H1 (cell line): ENCODE results near the gene ZBTB37. TPM values are rescaled to one million over a fixed set of nuclear protein-coding genes. Genes with fewer than 3 reads are reported as not detected.

Source experiments
- CBX5 ChIP-seq: fragments of 300-800, 300-1000 bp; sonication (generic); IDR thresholded peaks from 2 replicates; pipeline ENCODE4 v1.7.1; 2016; ENCODE audit warnings: antibody characterized with exemption, low read length, low read depth
- JUN ChIP-seq: IDR thresholded peaks from 2 replicates; pipeline ENCODE4 v1.6.1; 2011; ENCODE audit warnings: low read depth, mild to moderate bottlenecking, improper control_type of control experiment, low read length
- MAFK ChIP-seq: IDR thresholded peaks from 2 replicates; pipeline ENCODE4 v1.6.1; 2012; ENCODE audit warnings: low read depth, mild to moderate bottlenecking, improper control_type of control experiment, low read length
- SAP30 ChIP-seq: fragments of 300-600 bp; sonication (generic); IDR thresholded peaks from 2 replicates; pipeline ENCODE4 v1.7.1; 2012; ENCODE audit warnings: low read length, moderate library complexity, mild to moderate bottlenecking, inconsistent platforms; ENCODE audit not compliant: insufficient read depth, insufficient replicate concordance
- SP1 ChIP-seq: IDR thresholded peaks from 2 replicates; pipeline ENCODE4 v1.6.1; 2011; ENCODE audit warnings: low read depth, low read length
- TCF12 ChIP-seq: IDR thresholded peaks from 2 replicates; pipeline ENCODE4 v1.6.1; 2011; ENCODE audit warnings: low read depth, mild to moderate bottlenecking, low read length
- ZNF274 ChIP-seq: IDR thresholded peaks from 2 replicates; pipeline ENCODE4 v1.7.0; 2012; ENCODE audit warnings: low read length, borderline replicate concordance; ENCODE audit errors: extremely low read depth
- polyA plus RNA-seq, 7 experiments: library from polyadenylated mRNA; depleted of rRNA in 3 of 7; stranded (reverse) in 5 of 7; unstranded in 2 of 7; fragments of >200 nt in 5 of 7; fragments of 200-250 nt in 2 of 7; gene quantifications; 1 replicate in 5 of 7; 2 replicates in 1 of 7; 4 replicates in 1 of 7; pipeline versions ENCODE4 v1.2.1 to v1.2.3, GENCODE V29; 2011 to 2013; ENCODE audit warnings: missing spikeins in 2 of 7, mixed read lengths in 2 of 7
- total RNA-seq: library from RNA; stranded (reverse); fragmentation: NEBNext Ultra II Directional; extraction: Animal tissue kit (Norgen Biotek cat#: 25700); gene quantifications from 2 replicates; pipeline ENCODE4 v1.2.1, GENCODE V29; 2021
- TF ChIP-seq, protein P1 (sequence below): fragments of 300-600 bp; sonication (generic); IDR thresholded peaks from 2 replicates; pipeline ENCODE4 v1.7.1; 2012; ENCODE audit warnings: low read length, moderate library complexity, mild to moderate bottlenecking, inconsistent platforms; ENCODE audit not compliant: insufficient replicate concordance
- TF ChIP-seq, protein P2 (sequence below): IDR thresholded peaks from 2 replicates; pipeline ENCODE4 v1.6.1; 2011; ENCODE audit warnings: low read depth, mild to moderate bottlenecking, low read length; ENCODE audit not compliant: insufficient read depth

Gene ZBTB37
- total and polyA plus RNA-seq, 2 of the 8 experiments (the other 6 are each of a cell fraction or from before 2014, with no cell fraction given): 1.7 to 12.5 TPM

DNA sequence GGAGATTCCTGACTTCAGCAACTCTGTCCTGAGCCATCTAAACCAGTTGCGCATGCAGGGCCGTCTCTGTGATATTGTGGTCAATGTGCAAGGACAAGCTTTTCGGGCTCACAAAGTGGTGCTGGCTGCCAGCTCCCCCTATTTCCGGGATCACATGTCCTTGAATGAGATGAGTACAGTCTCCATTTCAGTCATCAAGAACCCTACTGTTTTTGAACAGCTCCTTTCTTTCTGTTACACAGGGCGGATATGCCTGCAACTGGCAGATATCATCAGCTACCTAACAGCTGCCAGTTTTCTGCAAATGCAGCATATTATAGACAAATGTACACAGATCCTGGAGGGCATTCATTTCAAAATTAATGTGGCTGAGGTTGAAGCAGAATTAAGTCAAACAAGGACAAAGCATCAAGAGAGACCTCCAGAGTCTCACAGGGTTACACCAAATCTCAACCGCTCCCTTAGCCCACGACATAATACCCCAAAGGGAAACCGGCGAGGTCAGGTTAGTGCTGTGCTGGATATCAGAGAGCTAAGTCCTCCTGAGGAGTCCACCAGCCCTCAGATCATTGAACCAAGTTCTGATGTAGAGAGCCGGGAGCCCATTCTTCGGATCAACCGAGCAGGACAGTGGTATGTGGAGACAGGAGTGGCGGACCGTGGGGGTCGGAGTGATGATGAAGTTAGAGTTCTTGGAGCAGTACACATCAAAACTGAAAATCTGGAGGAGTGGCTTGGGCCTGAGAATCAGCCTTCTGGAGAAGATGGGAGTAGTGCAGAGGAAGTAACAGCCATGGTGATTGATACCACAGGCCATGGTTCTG is 2.3 kb downstream of the ZBTB37 start (continued):
- TF ChIP-seq, protein P1, sequence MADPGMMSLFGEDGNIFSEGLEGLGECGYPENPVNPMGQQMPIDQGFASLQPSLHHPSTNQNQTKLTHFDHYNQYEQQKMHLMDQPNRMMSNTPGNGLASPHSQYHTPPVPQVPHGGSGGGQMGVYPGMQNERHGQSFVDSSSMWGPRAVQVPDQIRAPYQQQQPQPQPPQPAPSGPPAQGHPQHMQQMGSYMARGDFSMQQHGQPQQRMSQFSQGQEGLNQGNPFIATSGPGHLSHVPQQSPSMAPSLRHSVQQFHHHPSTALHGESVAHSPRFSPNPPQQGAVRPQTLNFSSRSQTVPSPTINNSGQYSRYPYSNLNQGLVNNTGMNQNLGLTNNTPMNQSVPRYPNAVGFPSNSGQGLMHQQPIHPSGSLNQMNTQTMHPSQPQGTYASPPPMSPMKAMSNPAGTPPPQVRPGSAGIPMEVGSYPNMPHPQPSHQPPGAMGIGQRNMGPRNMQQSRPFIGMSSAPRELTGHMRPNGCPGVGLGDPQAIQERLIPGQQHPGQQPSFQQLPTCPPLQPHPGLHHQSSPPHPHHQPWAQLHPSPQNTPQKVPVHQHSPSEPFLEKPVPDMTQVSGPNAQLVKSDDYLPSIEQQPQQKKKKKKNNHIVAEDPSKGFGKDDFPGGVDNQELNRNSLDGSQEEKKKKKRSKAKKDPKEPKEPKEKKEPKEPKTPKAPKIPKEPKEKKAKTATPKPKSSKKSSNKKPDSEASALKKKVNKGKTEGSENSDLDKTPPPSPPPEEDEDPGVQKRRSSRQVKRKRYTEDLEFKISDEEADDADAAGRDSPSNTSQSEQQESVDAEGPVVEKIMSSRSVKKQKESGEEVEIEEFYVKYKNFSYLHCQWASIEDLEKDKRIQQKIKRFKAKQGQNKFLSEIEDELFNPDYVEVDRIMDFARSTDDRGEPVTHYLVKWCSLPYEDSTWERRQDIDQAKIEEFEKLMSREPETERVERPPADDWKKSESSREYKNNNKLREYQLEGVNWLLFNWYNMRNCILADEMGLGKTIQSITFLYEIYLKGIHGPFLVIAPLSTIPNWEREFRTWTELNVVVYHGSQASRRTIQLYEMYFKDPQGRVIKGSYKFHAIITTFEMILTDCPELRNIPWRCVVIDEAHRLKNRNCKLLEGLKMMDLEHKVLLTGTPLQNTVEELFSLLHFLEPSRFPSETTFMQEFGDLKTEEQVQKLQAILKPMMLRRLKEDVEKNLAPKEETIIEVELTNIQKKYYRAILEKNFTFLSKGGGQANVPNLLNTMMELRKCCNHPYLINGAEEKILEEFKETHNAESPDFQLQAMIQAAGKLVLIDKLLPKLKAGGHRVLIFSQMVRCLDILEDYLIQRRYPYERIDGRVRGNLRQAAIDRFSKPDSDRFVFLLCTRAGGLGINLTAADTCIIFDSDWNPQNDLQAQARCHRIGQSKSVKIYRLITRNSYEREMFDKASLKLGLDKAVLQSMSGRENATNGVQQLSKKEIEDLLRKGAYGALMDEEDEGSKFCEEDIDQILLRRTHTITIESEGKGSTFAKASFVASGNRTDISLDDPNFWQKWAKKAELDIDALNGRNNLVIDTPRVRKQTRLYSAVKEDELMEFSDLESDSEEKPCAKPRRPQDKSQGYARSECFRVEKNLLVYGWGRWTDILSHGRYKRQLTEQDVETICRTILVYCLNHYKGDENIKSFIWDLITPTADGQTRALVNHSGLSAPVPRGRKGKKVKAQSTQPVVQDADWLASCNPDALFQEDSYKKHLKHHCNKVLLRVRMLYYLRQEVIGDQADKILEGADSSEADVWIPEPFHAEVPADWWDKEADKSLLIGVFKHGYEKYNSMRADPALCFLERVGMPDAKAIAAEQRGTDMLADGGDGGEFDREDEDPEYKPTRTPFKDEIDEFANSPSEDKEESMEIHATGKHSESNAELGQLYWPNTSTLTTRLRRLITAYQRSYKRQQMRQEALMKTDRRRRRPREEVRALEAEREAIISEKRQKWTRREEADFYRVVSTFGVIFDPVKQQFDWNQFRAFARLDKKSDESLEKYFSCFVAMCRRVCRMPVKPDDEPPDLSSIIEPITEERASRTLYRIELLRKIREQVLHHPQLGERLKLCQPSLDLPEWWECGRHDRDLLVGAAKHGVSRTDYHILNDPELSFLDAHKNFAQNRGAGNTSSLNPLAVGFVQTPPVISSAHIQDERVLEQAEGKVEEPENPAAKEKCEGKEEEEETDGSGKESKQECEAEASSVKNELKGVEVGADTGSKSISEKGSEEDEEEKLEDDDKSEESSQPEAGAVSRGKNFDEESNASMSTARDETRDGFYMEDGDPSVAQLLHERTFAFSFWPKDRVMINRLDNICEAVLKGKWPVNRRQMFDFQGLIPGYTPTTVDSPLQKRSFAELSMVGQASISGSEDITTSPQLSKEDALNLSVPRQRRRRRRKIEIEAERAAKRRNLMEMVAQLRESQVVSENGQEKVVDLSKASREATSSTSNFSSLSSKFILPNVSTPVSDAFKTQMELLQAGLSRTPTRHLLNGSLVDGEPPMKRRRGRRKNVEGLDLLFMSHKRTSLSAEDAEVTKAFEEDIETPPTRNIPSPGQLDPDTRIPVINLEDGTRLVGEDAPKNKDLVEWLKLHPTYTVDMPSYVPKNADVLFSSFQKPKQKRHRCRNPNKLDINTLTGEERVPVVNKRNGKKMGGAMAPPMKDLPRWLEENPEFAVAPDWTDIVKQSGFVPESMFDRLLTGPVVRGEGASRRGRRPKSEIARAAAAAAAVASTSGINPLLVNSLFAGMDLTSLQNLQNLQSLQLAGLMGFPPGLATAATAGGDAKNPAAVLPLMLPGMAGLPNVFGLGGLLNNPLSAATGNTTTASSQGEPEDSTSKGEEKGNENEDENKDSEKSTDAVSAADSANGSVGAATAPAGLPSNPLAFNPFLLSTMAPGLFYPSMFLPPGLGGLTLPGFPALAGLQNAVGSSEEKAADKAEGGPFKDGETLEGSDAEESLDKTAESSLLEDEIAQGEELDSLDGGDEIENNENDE: no peak
- no peak for TF ChIP-seq SP1
- no peak for TF ChIP-seq ZNF274
- TF ChIP-seq CBX5: no peak
- no peak for TF ChIP-seq SAP30
- TF ChIP-seq TCF12: no peak
- TF ChIP-seq MAFK: no peak
- TF ChIP-seq, protein P2, sequence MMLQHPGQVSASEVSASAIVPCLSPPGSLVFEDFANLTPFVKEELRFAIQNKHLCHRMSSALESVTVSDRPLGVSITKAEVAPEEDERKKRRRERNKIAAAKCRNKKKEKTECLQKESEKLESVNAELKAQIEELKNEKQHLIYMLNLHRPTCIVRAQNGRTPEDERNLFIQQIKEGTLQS: no peak
- no peak for TF ChIP-seq JUN
